OCI-LY7 (cell line): Measurements from ENCODE around the gene VPS13C. TPM values are rescaled to one million over a fixed set of nuclear protein-coding genes. Genes with fewer than 3 reads are reported as not detected.
"Not testable (repeated sequence)": the region's sequence is repeated elsewhere in the genome, so short reads cannot be mapped to it uniquely, and the experiment has no call there.

Experiments used
- BruUV-seq: library from RNA; stranded (reverse); fragments of 400-500 nt; replicated peaks from 2 replicates; lab custom pipeline; 2021; lab: Mats Ljungman, UMichigan
- CTCF ChIA-PET: fragments of 300-600 bp; sonication (Branson Sonifier 250); formaldehyde crosslinking; loops from one replicate; lab custom pipeline; 2022; ENCODE audit warnings: antibody characterized with exemption; ENCODE audit not compliant: unreplicated experiment; lab: Charles Lee
- POLR2A ChIA-PET: fragments of 300-600 bp; sonication (Branson Sonifier 250); formaldehyde crosslinking; loops from one replicate; lab custom pipeline; 2022; ENCODE audit warnings: antibody characterized with exemption; lab: Charles Lee
- DNase-seq: peaks from one replicate; pipeline ENCODE4 v3.0.0-alpha.2; 2015; ENCODE audit warnings: low spot score
- H2AFZ ChIP-seq: fragments of 200-600 bp; sonication (generic), shearing (Covaris generic); 2 replicates; pipeline ENCODE4 v1.6.1; 2014; ENCODE audit warnings: mild to moderate bottlenecking, antibody characterized with exemption, low read length, moderate library complexity
- H3K27ac ChIP-seq: fragments of 200-600 bp; sonication (generic); 2 replicates; pipeline ENCODE4 v1.5.1; 2014; ENCODE audit warnings: mixed run types, low read depth, mild to moderate bottlenecking, moderate library complexity, low read length, inconsistent platforms; ENCODE audit not compliant: poor library complexity, severe bottlenecking
- H3K36me3 ChIP-seq: fragments of 200-600 bp; sonication (generic); 2 replicates; pipeline ENCODE4 v1.6.1; 2014; ENCODE audit warnings: mild to moderate bottlenecking, antibody characterized with exemption, low read length, moderate library complexity, mixed read lengths; ENCODE audit not compliant: insufficient read depth
- H3K4me1 ChIP-seq: fragments of 200-600 bp; sonication (generic); 2 replicates; pipeline ENCODE4 v1.5.1; 2014; ENCODE audit warnings: mild to moderate bottlenecking, low read length; ENCODE audit not compliant: insufficient read depth, poor library complexity, severe bottlenecking
- H3K4me2 ChIP-seq: fragments of 200-600 bp; sonication (generic); 2 replicates; pipeline ENCODE4 v1.6.1; 2014; ENCODE audit warnings: mild to moderate bottlenecking, low read length
- H3K4me3 ChIP-seq: fragments of 200-600 bp; sonication (generic); 2 replicates; pipeline ENCODE4 v1.5.1; 2014; ENCODE audit warnings: mild to moderate bottlenecking, low read depth, low read length; ENCODE audit not compliant: poor library complexity, severe bottlenecking
- H3K79me2 ChIP-seq: fragments of 200-600 bp; sonication (generic); 2 replicates; pipeline ENCODE4 v1.6.1; 2016; ENCODE audit warnings: low read depth, mild to moderate bottlenecking, low read length, moderate library complexity, mixed read lengths; ENCODE audit not compliant: insufficient read depth
- H3K9me2 ChIP-seq: fragments of 200-600 bp; sonication (generic); 2 replicates; pipeline ENCODE4 v1.6.1; 2016; ENCODE audit warnings: mild to moderate bottlenecking, low read length, mixed read lengths; ENCODE audit not compliant: insufficient read depth
- H3K9me3 ChIP-seq: fragments of 200-600 bp; sonication (generic); 2 replicates; pipeline ENCODE4 v1.6.1; 2014; ENCODE audit warnings: mild to moderate bottlenecking, mixed run types, low read length, mixed read lengths
- H4K20me1 ChIP-seq: fragments of 200-600 bp; sonication (generic); 2 replicates; pipeline ENCODE4 v1.6.1; 2014; ENCODE audit warnings: mild to moderate bottlenecking, antibody characterized with exemption, low read length, moderate library complexity, mixed read lengths; ENCODE audit not compliant: insufficient read depth
- EZH2phosphoT487 ChIP-seq: fragments of 200-600 bp; sonication (generic); IDR thresholded peaks from 2 replicates; pipeline ENCODE4 v1.6.1; 2018; ENCODE audit warnings: low read depth, borderline replicate concordance, mild to moderate bottlenecking, mixed run types, antibody characterized with exemption, low read length, moderate library complexity, mixed read lengths
- intact Hi-C: fragments of 100-400 bp; cut with micrococcal nuclease; formaldehyde crosslinking; loops from one replicate; pipeline ENCODE4 v1.10.0; 2022; ENCODE audit not compliant: unreplicated experiment
- total RNA-seq, 2 experiments: library from RNA; depleted of rRNA in 1 of 2; stranded (reverse); fragments of >200 nt in 1 of 2; shearing (Covaris generic) in 1 of 2; gene quantifications; 2 replicates each; pipeline ENCODE4 v1.2.3, GENCODE V29; 2014 to 2022
- TF ChIP-seq, protein P1 (sequence below): fragments of 200-600 bp; sonication (generic); conservative IDR thresholded peaks from 2 replicates; pipeline ENCODE4 v1.5.1; 2014; ENCODE audit warnings: mild to moderate bottlenecking, antibody characterized with exemption, low read length, moderate library complexity, mixed read lengths

Gene VPS13C
- total RNA-seq, 2 experiments from 2014 or later, result 44.4 to 60.6 TPM

DNA sequence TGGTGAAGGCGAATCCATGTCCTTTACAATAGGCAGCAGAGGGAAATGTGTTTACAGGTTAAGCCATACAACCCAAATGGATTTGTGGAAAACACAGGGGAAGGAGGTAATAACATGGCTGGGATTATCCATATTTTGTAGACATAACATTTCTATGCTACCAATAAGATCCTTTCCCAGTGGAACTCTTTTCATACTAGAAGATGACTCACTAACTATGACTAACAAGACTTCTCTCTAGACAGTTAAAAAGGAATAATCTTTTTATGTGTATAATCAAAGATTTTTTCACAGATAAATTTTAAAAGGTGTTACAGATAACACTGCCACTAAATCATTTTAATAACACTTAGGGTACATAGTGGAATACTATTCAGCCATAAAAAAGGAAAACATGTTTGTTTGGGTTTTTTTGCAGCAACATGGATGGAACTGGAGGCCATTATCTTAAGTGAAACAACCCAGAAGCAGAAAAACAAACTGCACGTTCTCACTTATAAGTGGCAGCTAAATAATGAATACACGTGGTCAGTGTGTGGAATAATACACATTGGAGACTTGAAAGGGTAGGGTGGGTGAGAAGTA lies 39.6 kb downstream of the VPS13C start:
- ChIA-PET CTCF (no interaction called here), POLR2A (no interaction called here)
- Histone ChIP-seq H3K27ac (no peak overlapping the region), H3K36me3 (peaks cover 31% of the 10 kb centered on the region), H3K79me2 (no peaks in the 10 kb centered on the region), H3K9me2 (no peaks in the 10 kb centered on the region), H3K4me1 (no peaks in the 10 kb centered on the region), H2AFZ (no peak overlapping the region), H3K4me3 (no peak overlapping the region), H4K20me1 (no peaks in the 10 kb centered on the region), H3K9me3 (peaks cover 4% of the 10 kb centered on the region; the same call in 1 of the 2 replicates), H3K4me2 (no peak overlapping the region)
- DNase-seq, result no peak
- BruUV-seq, result no TSS peak
- intact Hi-C loops, result no loop called here
- TF ChIP-seq EZH2phosphoT487, result no peak
- TF ChIP-seq, protein P1, sequence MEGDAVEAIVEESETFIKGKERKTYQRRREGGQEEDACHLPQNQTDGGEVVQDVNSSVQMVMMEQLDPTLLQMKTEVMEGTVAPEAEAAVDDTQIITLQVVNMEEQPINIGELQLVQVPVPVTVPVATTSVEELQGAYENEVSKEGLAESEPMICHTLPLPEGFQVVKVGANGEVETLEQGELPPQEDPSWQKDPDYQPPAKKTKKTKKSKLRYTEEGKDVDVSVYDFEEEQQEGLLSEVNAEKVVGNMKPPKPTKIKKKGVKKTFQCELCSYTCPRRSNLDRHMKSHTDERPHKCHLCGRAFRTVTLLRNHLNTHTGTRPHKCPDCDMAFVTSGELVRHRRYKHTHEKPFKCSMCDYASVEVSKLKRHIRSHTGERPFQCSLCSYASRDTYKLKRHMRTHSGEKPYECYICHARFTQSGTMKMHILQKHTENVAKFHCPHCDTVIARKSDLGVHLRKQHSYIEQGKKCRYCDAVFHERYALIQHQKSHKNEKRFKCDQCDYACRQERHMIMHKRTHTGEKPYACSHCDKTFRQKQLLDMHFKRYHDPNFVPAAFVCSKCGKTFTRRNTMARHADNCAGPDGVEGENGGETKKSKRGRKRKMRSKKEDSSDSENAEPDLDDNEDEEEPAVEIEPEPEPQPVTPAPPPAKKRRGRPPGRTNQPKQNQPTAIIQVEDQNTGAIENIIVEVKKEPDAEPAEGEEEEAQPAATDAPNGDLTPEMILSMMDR, result no peak

DNA sequence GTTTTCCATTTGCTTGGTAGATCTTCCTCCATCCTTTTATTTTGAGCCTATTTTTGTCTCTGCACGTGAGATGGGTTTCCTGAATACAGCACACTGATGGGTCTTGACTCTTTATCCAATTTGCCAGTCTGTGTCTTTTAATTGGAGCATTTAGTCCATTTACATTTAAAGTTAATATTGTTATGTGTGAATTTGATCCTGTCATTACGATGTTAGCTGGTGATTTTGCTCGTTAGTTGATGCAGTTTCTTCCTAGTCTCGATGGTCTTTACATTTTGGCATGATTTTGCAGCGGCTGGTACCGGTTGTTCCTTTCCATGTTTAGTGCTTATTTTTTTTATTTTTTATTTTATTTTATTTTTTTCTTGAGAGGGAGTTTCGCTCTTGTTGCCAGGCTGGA lies 54.9 kb downstream of the VPS13C start:
- intact Hi-C loops, DNase-seq, H2AFZ ChIP-seq, H3K27ac ChIP-seq, H3K4me1 ChIP-seq, POLR2A ChIA-PET, H3K79me2 ChIP-seq, H4K20me1 ChIP-seq, H3K4me2 ChIP-seq, H3K9me2 ChIP-seq, H3K9me3 ChIP-seq, CTCF ChIA-PET, H3K4me3 ChIP-seq: not testable (repeated sequence)
- BruUV-seq, result TSS peak; percentile 17
- H3K36me3 ChIP-seq, result peaks cover 34% of the 10 kb centered on the region

GRCh38 chr15:61997786-61998185 lies 62.5 kb downstream of the VPS13C start:
- no peak overlapping the region for H2AFZ ChIP-seq
- H3K79me2 ChIP-seq, result no peaks in the 10 kb centered on the region
- BruUV-seq, result no TSS peak
- H3K4me1 ChIP-seq, result no peaks in the 10 kb centered on the region
- H3K4me2 ChIP-seq, result no peak overlapping the region
- POLR2A ChIA-PET, result interaction anchor here (0.6 kb wide), 2 partner anchors 30 to 164 kb away, joined by 3 read pairs; no protein-coding TSS in a partner anchor
- CTCF ChIA-PET, result no interaction called here
- H3K9me2 ChIP-seq, result no peaks in the 10 kb centered on the region
- TF ChIP-seq, protein P1, result no peak
- no peak for TF ChIP-seq EZH2phosphoT487
- H3K36me3 ChIP-seq, result peaks cover 9% of the 10 kb centered on the region; the same call in 1 of the 2 replicates
- H3K27ac ChIP-seq, result no peak overlapping the region
- intact Hi-C loops, result no loop called here
- no peaks in the 10 kb centered on the region for H3K9me3 ChIP-seq
- DNase-seq, result no peak
- no peaks in the 10 kb centered on the region for H4K20me1 ChIP-seq
- H3K4me3 ChIP-seq, result no peak overlapping the region
